Measurements from ENCODE around the gene FREM1.

GRCh38 chr9:14909601-14909960 is 647 bp downstream of the FREM1 start:
- no peak for TF ChIP-seq POLR2A (IDR thresholded peaks at IDR 0.05)
- TF ChIP-seq, protein P1, sequence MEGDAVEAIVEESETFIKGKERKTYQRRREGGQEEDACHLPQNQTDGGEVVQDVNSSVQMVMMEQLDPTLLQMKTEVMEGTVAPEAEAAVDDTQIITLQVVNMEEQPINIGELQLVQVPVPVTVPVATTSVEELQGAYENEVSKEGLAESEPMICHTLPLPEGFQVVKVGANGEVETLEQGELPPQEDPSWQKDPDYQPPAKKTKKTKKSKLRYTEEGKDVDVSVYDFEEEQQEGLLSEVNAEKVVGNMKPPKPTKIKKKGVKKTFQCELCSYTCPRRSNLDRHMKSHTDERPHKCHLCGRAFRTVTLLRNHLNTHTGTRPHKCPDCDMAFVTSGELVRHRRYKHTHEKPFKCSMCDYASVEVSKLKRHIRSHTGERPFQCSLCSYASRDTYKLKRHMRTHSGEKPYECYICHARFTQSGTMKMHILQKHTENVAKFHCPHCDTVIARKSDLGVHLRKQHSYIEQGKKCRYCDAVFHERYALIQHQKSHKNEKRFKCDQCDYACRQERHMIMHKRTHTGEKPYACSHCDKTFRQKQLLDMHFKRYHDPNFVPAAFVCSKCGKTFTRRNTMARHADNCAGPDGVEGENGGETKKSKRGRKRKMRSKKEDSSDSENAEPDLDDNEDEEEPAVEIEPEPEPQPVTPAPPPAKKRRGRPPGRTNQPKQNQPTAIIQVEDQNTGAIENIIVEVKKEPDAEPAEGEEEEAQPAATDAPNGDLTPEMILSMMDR (IDR thresholded peaks at IDR 0.05) = no peak

Measured in tibial nerve (tissue), 3 donors.